ENCODE data around the gene CTDSP1. TPM values are rescaled to one million over a fixed set of nuclear protein-coding genes. Genes with fewer than 3 reads are reported as not detected.

Gene CTDSP1
- polyA plus RNA-seq, 3 donors: 46.4 to 258 (median 49.9) TPM

DNA sequence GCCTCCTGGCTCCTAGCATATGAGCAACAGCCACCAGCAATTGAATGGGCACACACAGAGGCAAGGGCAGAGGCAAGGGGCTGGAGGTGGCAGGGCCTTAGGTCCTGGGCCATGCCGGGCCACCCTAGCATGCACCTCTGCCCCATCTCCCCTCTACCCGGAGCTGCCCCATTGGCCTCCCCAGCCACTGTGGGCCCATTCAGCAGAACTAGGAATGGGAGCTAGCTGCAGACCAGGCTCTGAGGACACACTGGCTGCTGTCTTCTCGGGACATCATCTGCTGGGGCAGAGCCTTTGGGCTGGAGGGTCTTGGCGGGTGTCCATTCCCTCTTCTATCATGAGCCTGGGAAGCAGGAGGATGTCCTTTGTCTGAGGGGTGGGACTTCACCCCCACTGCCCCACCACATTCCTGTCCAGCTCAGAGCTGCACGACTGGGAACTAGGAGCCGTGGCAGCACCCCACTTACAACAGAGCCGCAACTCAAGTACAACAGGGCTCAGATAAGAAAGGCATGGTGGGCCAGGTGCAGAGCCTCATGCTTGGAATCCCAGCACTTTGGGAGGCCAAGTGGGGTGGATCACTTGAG, 20.1 kb downstream of the CTDSP1 start:
- Histone ChIP-seq H3K4me2 (replicated peaks; ENCODE audit: extremely low read depth, low read length, poor library complexity, severe bottlenecking) (no peak overlapping the region), H3K36me3 (replicated peaks in 1 of 2; ENCODE audit: control insufficient read depth in 1 of 2, insufficient read depth in 2 of 2, low read length in 2 of 2) (no peaks in the 10 kb centered on the region), H3K4me3 (replicated peaks in 1 of 3; ENCODE audit: low read depth in 2 of 3, low read length in 3 of 3) (no peak overlapping the region), H3K27ac (ENCODE audit: low read depth in 1 of 2, low read length in 2 of 2) (no peak overlapping the region), H3K4me1 (ENCODE audit: control insufficient read depth in 1 of 2, insufficient read depth in 2 of 2, low read length in 2 of 2) (no peaks in the 10 kb centered on the region), H3K9me3 (replicated peaks in 1 of 2; ENCODE audit: control insufficient read depth in 1 of 2, insufficient read depth in 1 of 2, low read length in 2 of 2) (no peaks in the 10 kb centered on the region), H3K9ac (ENCODE audit: insufficient read depth, low read length, poor library complexity, severe bottlenecking) (no peak overlapping the region), H3K27me3 (ENCODE audit: control insufficient read depth in 2 of 2, insufficient read depth in 2 of 2, low read length in 2 of 2) (no peaks in the 10 kb centered on the region), H2AFZ (ENCODE audit: insufficient read depth, low read depth, low read length, poor library complexity, severe bottlenecking) (no peak overlapping the region), H3K79me2 (ENCODE audit: insufficient read depth, low read length) (no peaks in the 10 kb centered on the region), H4K20me1 (ENCODE audit: insufficient read depth, low read length) (no peaks in the 10 kb centered on the region)
- WGBS (ENCODE audit: insufficient coverage): 94% methylated on average over 3 of the region's 7 CpGs
- H3K27ac Mint-ChIP-seq: no peak overlapping the region
- DNase-seq: no peak
- H3K27me3 Mint-ChIP-seq (ENCODE audit: low read depth in 3 of 3): peaks cover 2 to 9% (median 7%) of the 10 kb centered on the region in 3 donors
- H3K9me3 Mint-ChIP-seq: no peaks in the 10 kb centered on the region
- H3K4me1 Mint-ChIP-seq: peaks cover 6% of the 10 kb centered on the region
- intact Hi-C loops (cut with micrococcal nuclease): loop anchor here in 1 of 2 donors (10.0 kb wide), 2 partner anchors 45 to 75 kb away; no protein-coding TSS in a partner anchor
- H3K36me3 Mint-ChIP-seq: no peaks in the 10 kb centered on the region
- H3K4me3 Mint-ChIP-seq: no peak overlapping the region
- TF ChIP-seq, protein P1, sequence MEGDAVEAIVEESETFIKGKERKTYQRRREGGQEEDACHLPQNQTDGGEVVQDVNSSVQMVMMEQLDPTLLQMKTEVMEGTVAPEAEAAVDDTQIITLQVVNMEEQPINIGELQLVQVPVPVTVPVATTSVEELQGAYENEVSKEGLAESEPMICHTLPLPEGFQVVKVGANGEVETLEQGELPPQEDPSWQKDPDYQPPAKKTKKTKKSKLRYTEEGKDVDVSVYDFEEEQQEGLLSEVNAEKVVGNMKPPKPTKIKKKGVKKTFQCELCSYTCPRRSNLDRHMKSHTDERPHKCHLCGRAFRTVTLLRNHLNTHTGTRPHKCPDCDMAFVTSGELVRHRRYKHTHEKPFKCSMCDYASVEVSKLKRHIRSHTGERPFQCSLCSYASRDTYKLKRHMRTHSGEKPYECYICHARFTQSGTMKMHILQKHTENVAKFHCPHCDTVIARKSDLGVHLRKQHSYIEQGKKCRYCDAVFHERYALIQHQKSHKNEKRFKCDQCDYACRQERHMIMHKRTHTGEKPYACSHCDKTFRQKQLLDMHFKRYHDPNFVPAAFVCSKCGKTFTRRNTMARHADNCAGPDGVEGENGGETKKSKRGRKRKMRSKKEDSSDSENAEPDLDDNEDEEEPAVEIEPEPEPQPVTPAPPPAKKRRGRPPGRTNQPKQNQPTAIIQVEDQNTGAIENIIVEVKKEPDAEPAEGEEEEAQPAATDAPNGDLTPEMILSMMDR (IDR thresholded peaks at IDR 0.05): no peak

GRCh38 chr2:218421027-218421426, 21.4 kb downstream of the CTDSP1 start:
- 96% methylated on average over 2 of the region's 2 CpGs for WGBS (ENCODE audit: insufficient coverage)
- H3K27me3 Mint-ChIP-seq (ENCODE audit: low read depth in 3 of 3): peaks cover 2 to 8% (median 7%) of the 10 kb centered on the region in 3 donors
- DNase-seq: no peak
- no peaks in the 10 kb centered on the region for H3K9me3 Mint-ChIP-seq
- TF ChIP-seq, protein P1 (IDR thresholded peaks at IDR 0.05): no peak
- Histone ChIP-seq H3K4me3 (replicated peaks in 1 of 3; ENCODE audit: low read depth in 2 of 3, low read length in 3 of 3) (no peak overlapping the region), H3K4me1 (ENCODE audit: control insufficient read depth in 1 of 2, insufficient read depth in 2 of 2, low read length in 2 of 2) (no peaks in the 10 kb centered on the region), H3K27me3 (ENCODE audit: control insufficient read depth in 2 of 2, insufficient read depth in 2 of 2, low read length in 2 of 2) (no peaks in the 10 kb centered on the region), H3K4me2 (replicated peaks; ENCODE audit: extremely low read depth, low read length, poor library complexity, severe bottlenecking) (no peak overlapping the region), H2AFZ (ENCODE audit: insufficient read depth, low read depth, low read length, poor library complexity, severe bottlenecking) (no peak overlapping the region), H3K9ac (ENCODE audit: insufficient read depth, low read length, poor library complexity, severe bottlenecking) (no peak overlapping the region), H3K9me3 (replicated peaks in 1 of 2; ENCODE audit: control insufficient read depth in 1 of 2, insufficient read depth in 1 of 2, low read length in 2 of 2) (no peaks in the 10 kb centered on the region), H3K27ac (ENCODE audit: low read depth in 1 of 2, low read length in 2 of 2) (no peak overlapping the region), H3K79me2 (ENCODE audit: insufficient read depth, low read length) (no peaks in the 10 kb centered on the region), H4K20me1 (ENCODE audit: insufficient read depth, low read length) (no peaks in the 10 kb centered on the region), H3K36me3 (replicated peaks in 1 of 2; ENCODE audit: control insufficient read depth in 1 of 2, insufficient read depth in 2 of 2, low read length in 2 of 2) (no peaks in the 10 kb centered on the region)
- H3K36me3 Mint-ChIP-seq: no peaks in the 10 kb centered on the region
- intact Hi-C loops (cut with micrococcal nuclease): loop anchor here in 1 of 2 donors (10.0 kb wide), 1 partner anchor 74 kb away; no protein-coding TSS in a partner anchor
- no peak overlapping the region for H3K4me3 Mint-ChIP-seq
- no peak overlapping the region for H3K27ac Mint-ChIP-seq
- H3K4me1 Mint-ChIP-seq: peaks cover 6% of the 10 kb centered on the region
